ENCODE measurements around the gene ENAM. TPM values are rescaled to one million over a fixed set of nuclear protein-coding genes. Genes with fewer than 3 reads are reported as not detected.
"Not testable (repeated sequence)": the region's sequence is repeated elsewhere in the genome, so short reads cannot be mapped to it uniquely, and the experiment has no call there.

Gene ENAM
- total RNA-seq, 2 experiments from 2014 or later: not detected

GRCh38 chr4:70687821-70688794 lies 59.6 kb downstream of the ENAM start, which contains the start of gene UTP3:
TSS of gene UTP3 (plus strand) at chr4:70688532. CDS start at chr4:70688678, 146 bp downstream.
- CTCF ChIA-PET: interaction anchor here (0.6 to 2.1 kb wide), 15 partner anchors 9 to 150 kb away, joined by 3 to 9 read pairs (median 3); partner anchors contain the start of gene RUFY3
- intact Hi-C loops (cut with micrococcal nuclease): loop anchor here (1.0 to 5.0 kb wide), 12 partner anchors 16 to 926 kb away; partner anchors contain the start of genes DCK, GRSF1, MOB1B and SULT1B1
- Mint-ChIP-seq H3K27me3 (ENCODE audit: low read depth) (no peaks in the 10 kb centered on the region), H3K36me3 (ENCODE audit: low read depth) (peaks cover 27% of the 10 kb centered on the region), H3K9me3 (no peaks in the 10 kb centered on the region), H3K4me3 (peak within 1 kb of the TSS; percentile 87), H3K4me1 (ENCODE audit: low read depth) (peaks cover 30% of the 10 kb centered on the region), H3K27ac (peak within 1 kb of the TSS; percentile 99)
- peak; percentile 96 for DNase-seq

- peak; percentile 32 for DNase-seq
- peak overlapping the region; percentile 99 for H3K27ac Mint-ChIP-seq
- H3K4me3 Mint-ChIP-seq: peak overlapping the region; percentile 87
- peaks cover 29% of the 10 kb centered on the region for H3K36me3 Mint-ChIP-seq (ENCODE audit: low read depth)
- CTCF ChIA-PET: interaction anchor here (0.7 to 2.7 kb wide), 11 partner anchors 9 to 87 kb away, joined by 3 to 13 read pairs (median 4); partner anchors contain the start of gene RUFY3
- intact Hi-C loops (cut with micrococcal nuclease): loop anchor here (1.0 to 5.0 kb wide), 12 partner anchors 15 to 927 kb away; partner anchors contain the start of genes DCK, GRSF1, MOB1B and SULT1B1
- H3K27me3 Mint-ChIP-seq (ENCODE audit: low read depth): no peaks in the 10 kb centered on the region
- H3K9me3 Mint-ChIP-seq: no peaks in the 10 kb centered on the region
- peaks cover 33% of the 10 kb centered on the region for H3K4me1 Mint-ChIP-seq (ENCODE audit: low read depth)
Measured at GRCh38 chr4:70688795-70689231, 60.3 kb downstream of the ENAM start.

GRCh38 chr4:70691661-70692060 lies 63.1 kb downstream of the ENAM start:
- Mint-ChIP-seq H3K4me1 (ENCODE audit: low read depth) (peaks cover 33% of the 10 kb centered on the region), H3K36me3 (ENCODE audit: low read depth) (peaks cover 29% of the 10 kb centered on the region), H3K27ac (no peak overlapping the region), H3K27me3 (ENCODE audit: low read depth) (no peaks in the 10 kb centered on the region), H3K4me3 (no peak overlapping the region), H3K9me3 (no peaks in the 10 kb centered on the region)
- CTCF ChIA-PET: interaction anchor here (0.6 to 3.0 kb wide), 2 partner anchors 12 to 20 kb away, joined by 3 to 18 read pairs; no protein-coding TSS in a partner anchor
- no peak for DNase-seq
- intact Hi-C loops (cut with micrococcal nuclease): no loop called here

GRCh38 chr4:70694633-70695032 lies 66.1 kb downstream of the ENAM start:
- H3K9me3 Mint-ChIP-seq; H3K27me3 Mint-ChIP-seq (ENCODE audit: low read depth); H3K4me3 Mint-ChIP-seq; DNase-seq; intact Hi-C loops (cut with micrococcal nuclease); H3K27ac Mint-ChIP-seq: not testable (repeated sequence)
- peaks cover 23% of the 10 kb centered on the region for H3K4me1 Mint-ChIP-seq (ENCODE audit: low read depth)
- H3K36me3 Mint-ChIP-seq (ENCODE audit: low read depth): peaks cover 17% of the 10 kb centered on the region
- CTCF ChIA-PET: interaction anchor here (3.0 kb wide), 1 partner anchor 9 kb away, joined by 18 read pairs; no protein-coding TSS in a partner anchor

Other genes starting within 250 kb of the ENAM start
- gene SMR3B, start 245.6 kb upstream of the ENAM start, total RNA-seq: not detected
- not detected for gene OPRPN, start 230.8 kb upstream of the ENAM start, total RNA-seq
- gene MUC7, start 156.5 kb upstream of the ENAM start, total RNA-seq: not detected
- not detected for gene AMTN, start 110.2 kb upstream of the ENAM start, total RNA-seq
- not detected for gene AMBN, start 36.5 kb upstream of the ENAM start, total RNA-seq
- not detected for gene JCHAIN, start 37.8 kb downstream of the ENAM start, total RNA-seq
- 10 to 100 TPM; 18.7 to 20.0 TPM for gene UTP3, start 59.8 kb downstream of the ENAM start, total RNA-seq
- gene RUFY3, start 93.2 kb downstream of the ENAM start, total RNA-seq: 10 to 100 TPM; 14.9 to 18.0 TPM
- 10 to 100 TPM; 66.7 to 75.0 TPM for gene GRSF1, start 211.1 kb downstream of the ENAM start, total RNA-seq

Data from activated naive CD4-positive, alpha-beta T cell treated with anti-CD3 and anti-CD28 coated beads for 36 hours (primary cell).